Epithelial cell of esophagus (primary cell): ENCODE results near the gene SORCS2.

Source experiments
- DNase-seq: peaks from one replicate; pipeline ENCODE4 v3.0.0; 2010; ENCODE audit warnings: low read depth
- H3K4me3 ChIP-seq: 2 replicates; pipeline ENCODE4 v1.5.1; 2011; ENCODE audit warnings: mild to moderate bottlenecking, low read length, control low read depth
- CTCF ChIP-seq: IDR thresholded peaks from 2 replicates; pipeline ENCODE4 v1.5.1; 2011; ENCODE audit warnings: low read depth, mild to moderate bottlenecking, low read length, control low read depth, inconsistent platforms; ENCODE audit not compliant: insufficient read depth; ENCODE audit errors: missing control alignments

SORCS2 gene

GRCh38 chr4:7614350-7614949, 422.1 kb downstream of the SORCS2 start:
- no peak for DNase-seq
- no peak for TF ChIP-seq CTCF

DNA sequence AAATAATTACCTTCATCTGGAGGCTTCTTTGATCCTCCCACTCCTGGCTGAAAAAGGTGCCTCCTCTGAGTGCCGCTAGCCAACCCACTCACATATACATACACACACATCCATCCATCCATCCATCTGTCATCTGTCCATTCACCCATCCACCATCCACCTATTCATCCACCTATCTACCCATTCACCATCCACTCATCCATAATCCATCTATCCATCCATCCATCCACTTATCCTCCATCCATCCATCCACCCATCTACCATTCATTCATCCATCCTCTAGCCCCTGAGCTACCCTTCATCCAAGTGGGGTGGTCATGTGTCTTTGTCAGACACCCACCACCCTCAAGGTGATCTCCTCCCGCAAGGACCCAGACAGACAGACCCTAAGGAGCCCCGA, 423.9 kb downstream of the SORCS2 start:
- DNase-seq = no peak
- no peak for TF ChIP-seq CTCF

More at GRCh38 chr4:7614350-7614949, 422.1 kb downstream of the SORCS2 start:
- no peak overlapping the region for H3K4me3 ChIP-seq

DNA sequence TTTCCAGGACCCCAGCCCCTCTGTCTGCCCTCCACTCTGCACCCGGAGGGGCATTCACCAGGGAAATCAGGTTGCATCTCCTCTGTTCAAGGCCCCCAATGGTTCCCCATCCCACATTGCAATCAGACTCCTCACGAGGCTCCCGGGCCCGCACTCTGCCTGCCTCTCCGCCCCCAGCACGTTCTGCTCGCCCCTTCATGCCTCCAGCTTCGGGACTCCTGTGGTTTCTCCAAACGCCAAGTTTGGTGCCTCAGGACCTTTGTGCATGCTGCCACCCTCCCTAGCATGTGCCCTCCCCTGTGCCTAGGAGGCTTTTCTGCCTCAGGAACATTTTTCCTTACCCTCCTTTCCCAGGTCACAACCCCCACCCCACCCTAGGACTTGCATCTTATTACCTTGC, 426.0 kb downstream of the SORCS2 start:
- TF ChIP-seq CTCF = no peak
- no peak overlapping the region for H3K4me3 ChIP-seq
- no peak for DNase-seq

More for the DNA sequence above, 423.9 kb downstream of the SORCS2 start:
- H3K4me3 ChIP-seq = no peak overlapping the region

DNA sequence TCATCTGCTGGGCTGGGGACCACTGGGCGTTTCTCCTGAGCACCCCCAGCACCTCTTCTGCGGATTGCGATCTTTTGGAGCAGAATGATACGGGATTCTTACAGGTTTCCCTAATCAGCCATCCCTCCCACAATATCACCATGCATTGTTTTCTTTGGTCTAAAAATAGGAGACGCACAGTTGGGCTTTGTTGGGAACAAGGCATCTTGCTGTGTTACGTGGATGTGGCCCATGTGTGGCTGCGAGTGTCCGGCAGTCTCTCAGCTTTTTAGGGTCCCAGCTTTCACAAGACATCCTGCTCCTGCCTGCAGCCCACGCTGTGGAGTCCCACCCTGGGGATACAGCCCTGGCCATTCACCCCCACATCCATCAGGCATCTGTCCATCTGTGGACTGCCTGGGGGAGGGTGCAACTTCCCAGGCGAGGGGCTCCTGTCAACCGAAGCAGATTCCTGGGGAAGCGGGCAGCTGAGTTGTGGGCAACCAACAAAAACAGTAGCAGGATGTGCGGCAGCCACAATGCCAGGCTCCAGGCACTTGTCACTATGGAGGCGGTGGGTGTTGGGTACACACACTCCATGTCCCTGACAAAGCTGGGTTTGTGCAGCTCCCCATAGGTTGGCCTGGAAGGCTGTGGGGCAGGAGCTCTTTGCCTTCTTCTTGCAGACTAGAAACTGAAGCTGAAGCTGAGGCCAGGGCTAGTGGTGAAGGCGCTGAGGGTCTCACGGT, 427.9 kb downstream of the SORCS2 start:
- DNase-seq = no peak
- H3K4me3 ChIP-seq = no peak overlapping the region
- no peak for TF ChIP-seq CTCF

- H3K4me3 ChIP-seq = no peak overlapping the region
- no peak for DNase-seq
- no peak for TF ChIP-seq CTCF
Measured at GRCh38 chr4:7620814-7621176, 428.5 kb downstream of the SORCS2 start.

DNA sequence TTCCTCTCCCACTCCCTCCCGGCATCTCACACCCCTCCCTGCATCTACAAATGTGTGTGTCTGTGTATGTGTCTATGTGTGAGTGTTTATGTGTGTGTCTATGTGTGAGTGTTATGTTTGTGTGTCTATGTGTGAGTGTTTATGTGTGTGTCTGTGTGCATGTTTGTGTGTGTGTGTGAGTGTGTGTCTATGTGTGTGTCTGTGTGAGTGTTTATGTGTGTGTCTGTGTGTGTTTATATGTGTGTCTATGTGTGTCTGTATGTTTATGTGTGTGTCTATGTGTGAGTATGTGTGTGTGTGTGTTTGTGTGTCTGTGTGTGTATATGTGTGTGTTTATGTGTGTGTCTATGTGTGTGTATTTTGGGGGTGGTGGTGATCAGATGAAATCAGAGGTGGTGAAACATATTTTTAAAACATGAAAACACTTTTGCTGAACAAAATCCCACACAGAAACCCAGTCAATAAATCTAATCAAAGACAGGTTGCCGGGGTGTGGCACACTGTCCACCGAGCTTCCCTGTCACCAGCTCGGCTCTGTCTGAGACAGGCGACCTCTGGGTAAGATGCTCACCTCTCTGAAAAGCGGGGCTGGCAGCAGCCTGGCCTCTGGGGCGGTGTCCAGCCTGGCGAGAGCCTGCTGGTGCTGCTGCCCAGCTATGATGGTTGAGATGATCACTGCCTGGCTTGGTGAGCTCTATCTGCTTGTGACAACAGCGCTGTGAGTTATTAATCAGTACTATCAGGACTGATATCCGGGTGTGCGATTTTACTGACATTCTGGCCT, 429.1 kb downstream of the SORCS2 start:
- DNase-seq = no peak
- no peak for TF ChIP-seq CTCF
- H3K4me3 ChIP-seq = no peak overlapping the region
